GM23338 (cell line): ENCODE measurements around the gene DCAF12. TPM values are rescaled to one million over a fixed set of nuclear protein-coding genes. Genes with fewer than 3 reads are reported as not detected.

Source experiments
- ATAC-seq: fragments of 200-7000 bp; cut with Tn5 transposase; 3 replicates; pipeline ENCODE4 v1.9.1; 2020
- DNase-seq: peaks from one replicate; pipeline ENCODE4 v3.0.0-alpha.2; 2015; ENCODE audit warnings: low spot score
- H2AFZ ChIP-seq: fragments of 200-600 bp; sonication (generic); 2 replicates; pipeline ENCODE4 v1.8.0; 2016; ENCODE audit warnings: antibody characterized with exemption, mild to moderate bottlenecking, moderate library complexity
- H3F3A ChIP-seq: fragments of 200-600 bp; sonication (generic); replicated peaks from 2 replicates; pipeline ENCODE4 v1.8.0; 2017; ENCODE audit warnings: antibody characterized with exemption, mixed run types, low read depth
- H3K27ac ChIP-seq: fragments of 200-600 bp; sonication (generic); 2 replicates; pipeline ENCODE4 v1.6.1; 2016; ENCODE audit warnings: low read depth
- H3K27me3 ChIP-seq: fragments of 200-600 bp; sonication (generic); 2 replicates; pipeline ENCODE4 v1.8.0; 2016; ENCODE audit warnings: mild to moderate bottlenecking, mixed run types, moderate library complexity; ENCODE audit not compliant: insufficient read depth
- H3K36me3 ChIP-seq: fragments of 200-600 bp; sonication (generic); 2 replicates; pipeline ENCODE4 v1.8.0; 2016; ENCODE audit warnings: mild to moderate bottlenecking; ENCODE audit not compliant: insufficient read depth
- H3K4me1 ChIP-seq: fragments of 200-600 bp; sonication (generic); 2 replicates; pipeline ENCODE4 v1.8.0; 2016; ENCODE audit warnings: mild to moderate bottlenecking, moderate library complexity; ENCODE audit not compliant: insufficient read depth
- H3K4me2 ChIP-seq: fragments of 200-600 bp; sonication (generic); 2 replicates; pipeline ENCODE4 v1.7.1; 2017; ENCODE audit warnings: mixed run types
- H3K4me3 ChIP-seq: fragments of 200-600 bp; sonication (generic); 2 replicates; pipeline ENCODE4 v1.6.1; 2016; ENCODE audit warnings: mixed run types
- H3K79me2 ChIP-seq: fragments of 200-600 bp; sonication (generic); replicated peaks from 2 replicates; pipeline ENCODE4 v1.8.0; 2017; ENCODE audit warnings: mild to moderate bottlenecking; ENCODE audit not compliant: insufficient read depth
- H3K9me2 ChIP-seq: fragments of 200-600 bp; sonication (generic); 2 replicates; pipeline ENCODE4 v1.8.0; 2017; ENCODE audit not compliant: insufficient read depth
- H4K20me1 ChIP-seq: fragments of 200-600 bp; sonication (generic); replicated peaks from 2 replicates; pipeline ENCODE4 v1.8.0; 2017; ENCODE audit warnings: mild to moderate bottlenecking; ENCODE audit not compliant: insufficient read depth
- H3K27ac Mint-ChIP-seq: 2 replicates; pipeline ENCODE4 v1.8.0; 2020; ENCODE audit warnings: inconsistent platforms, mild to moderate bottlenecking, moderate library complexity, mixed read lengths
- H3K27me3 Mint-ChIP-seq: 3 replicates; pipeline ENCODE4 v1.8.0; 2022; ENCODE audit warnings: low read depth, mild to moderate bottlenecking, moderate library complexity, mixed read lengths, inconsistent platforms; ENCODE audit not compliant: insufficient read depth, poor library complexity
- H3K36me3 Mint-ChIP-seq: 3 replicates; pipeline ENCODE4 v1.8.0; 2021; ENCODE audit warnings: low read depth, mild to moderate bottlenecking, inconsistent platforms, moderate library complexity, mixed read lengths
- H3K4me1 Mint-ChIP-seq: 3 replicates; pipeline ENCODE4 v1.8.0; 2020; ENCODE audit warnings: mild to moderate bottlenecking, inconsistent platforms, mixed read lengths
- H3K4me3 Mint-ChIP-seq: 3 replicates; pipeline ENCODE4 v1.8.0; 2021; ENCODE audit warnings: moderate library complexity, mild to moderate bottlenecking, inconsistent platforms, mixed read lengths
- H3K9me3 Mint-ChIP-seq: 3 replicates; pipeline ENCODE4 v1.8.0; 2020; ENCODE audit warnings: moderate library complexity, mild to moderate bottlenecking, inconsistent platforms, mixed read lengths
- CREB1 ChIP-seq: fragments of 250-450 bp; sonication (Bioruptor Pico); IDR thresholded peaks from 2 replicates; pipeline ENCODE4 v1.5.0; 2020; ENCODE audit warnings: low read depth, mild to moderate bottlenecking, moderate library complexity
- CTCF ChIP-seq, 2 experiments: fragments of 200-600 bp in 1 of 2; sonication (generic) in 1 of 2; conservative IDR thresholded peaks; 2 replicates each; pipeline versions ENCODE4 v1.5.1 to v1.6.1; 2016 to 2017; ENCODE audit warnings: antibody characterized with exemption in 2 of 2, low read depth in 2 of 2, mild to moderate bottlenecking in 2 of 2, moderate library complexity in 1 of 2
- ETS1 ChIP-seq: IDR thresholded peaks from 2 replicates; pipeline ENCODE4 v1.6.1; 2016; ENCODE audit warnings: antibody characterized with exemption
- EZH2 ChIP-seq: fragments of 200-600 bp; sonication (generic); IDR thresholded peaks from one replicate; pipeline ENCODE4 v1.8.0; 2017; ENCODE audit warnings: antibody characterized with exemption, mild to moderate bottlenecking, low read depth; ENCODE audit not compliant: unreplicated experiment
- EZH2phosphoT487 ChIP-seq: fragments of 200-600 bp; sonication (generic); IDR thresholded peaks from one replicate; pipeline ENCODE4 v1.8.1; 2018; ENCODE audit warnings: antibody characterized with exemption; ENCODE audit not compliant: unreplicated experiment
- JUNB ChIP-seq: IDR thresholded peaks from one replicate; pipeline ENCODE4 v1.6.1; 2016; ENCODE audit warnings: antibody characterized with exemption; ENCODE audit not compliant: unreplicated experiment
- NANOG ChIP-seq: IDR thresholded peaks from 2 replicates; pipeline ENCODE4 v1.6.1; 2016; ENCODE audit warnings: antibody characterized with exemption, borderline replicate concordance
- POLR2AphosphoS5 ChIP-seq: IDR thresholded peaks from 2 replicates; pipeline ENCODE4 v1.6.1; 2016; ENCODE audit warnings: antibody characterized with exemption, low read depth
- REST ChIP-seq: IDR thresholded peaks from one replicate; pipeline ENCODE4 v1.6.1; 2018; ENCODE audit warnings: antibody characterized with exemption; ENCODE audit not compliant: unreplicated experiment
- STAT1 ChIP-seq: IDR thresholded peaks from one replicate; pipeline ENCODE4 v1.6.1; 2016; ENCODE audit warnings: antibody characterized with exemption; ENCODE audit not compliant: unreplicated experiment
- ZNF114 ChIP-seq: fragments of 250-450 bp; sonication (Bioruptor Pico); IDR thresholded peaks from 2 replicates; pipeline ENCODE4 v1.5.0; 2020; ENCODE audit warnings: mild to moderate bottlenecking, moderate library complexity
- ZNF331 ChIP-seq: fragments of 250-450 bp; sonication (Bioruptor Pico); IDR thresholded peaks from 2 replicates; pipeline ENCODE4 v1.5.0; 2020; ENCODE audit warnings: low read depth, mild to moderate bottlenecking, moderate library complexity
- ZNF462 ChIP-seq: fragments of 250-450 bp; sonication (Bioruptor Pico); IDR thresholded peaks from 2 replicates; pipeline ENCODE4 v1.5.0; 2020; ENCODE audit warnings: mild to moderate bottlenecking, moderate library complexity
- polyA plus RNA-seq: library from polyadenylated mRNA; unstranded; fragments of >200 nt; fragmentation: Nextera tagmentation; extraction: Ambion mirVana; gene quantifications from 2 replicates; pipeline ENCODE4 v1.2.1, GENCODE V29; 2016
- total RNA-seq: library from RNA; depleted of rRNA; stranded (reverse); fragments of >200 nt; shearing (Covaris generic); gene quantifications from 2 replicates; pipeline ENCODE4 v1.2.3, GENCODE V29; 2014

Gene DCAF12
- total and polyA plus RNA-seq, 2 experiments from 2014 or later, result 9.5 to 20.7 TPM

- no peaks in the 10 kb centered on the region for H4K20me1 ChIP-seq
- H3F3A ChIP-seq, result no peaks in the 10 kb centered on the region
- no peaks in the 10 kb centered on the region for H3K27me3 ChIP-seq
- H3K36me3 ChIP-seq, result no peaks in the 10 kb centered on the region
- Mint-ChIP-seq H3K4me1 (no peaks in the 10 kb centered on the region), H3K4me3 (no peak overlapping the region), H3K27ac (no peak overlapping the region), H3K36me3 (no peaks in the 10 kb centered on the region), H3K27me3 (peaks cover 7% of the 10 kb centered on the region), H3K9me3 (peaks cover 12% of the 10 kb centered on the region; the same call in 2 of the 3 replicates)
- H3K4me1 ChIP-seq, result no peaks in the 10 kb centered on the region
- no peaks in the 10 kb centered on the region for H3K9me2 ChIP-seq
- H2AFZ ChIP-seq, result no peak overlapping the region
- H3K79me2 ChIP-seq, result no peaks in the 10 kb centered on the region
- H3K4me3 ChIP-seq, result no peak overlapping the region
- no peak for ATAC-seq
- H3K4me2 ChIP-seq, result no peak overlapping the region
- DNase-seq, result no peak
- TF ChIP-seq NANOG, result no peak
- TF ChIP-seq ZNF462, result no peak
- no peak for TF ChIP-seq ZNF114 (CRISPR knock-in tag)
- no peak for TF ChIP-seq EZH2phosphoT487
- no peak for TF ChIP-seq CTCF (conservative IDR thresholded peaks at IDR 0.05; ENCODE audit: low read depth in 2 of 2)
- TF ChIP-seq ZNF331 (CRISPR knock-in tag), result no peak
- TF ChIP-seq EZH2, result no peak
- TF ChIP-seq CREB1 (CRISPR knock-in tag), result no peak
- no peak for TF ChIP-seq REST
- TF ChIP-seq ETS1, result no peak
- TF ChIP-seq POLR2AphosphoS5, result no peak
- no peak for TF ChIP-seq JUNB
- TF ChIP-seq STAT1, result no peak
- no peak overlapping the region for H3K27ac ChIP-seq
These were observed 14.4 kb upstream of the DCAF12 start for GRCh38 chr9:34140853-34141252.
